GM10847 (cell line): ENCODE results near the gene CLEC2B.

Experiments
- POLR2A ChIP-seq: IDR thresholded peaks from 2 replicates; pipeline ENCODE4 v1.6.1; 2011; ENCODE audit not compliant: insufficient read length; ENCODE audit errors: extremely low read depth

The CLEC2B gene

DNA sequence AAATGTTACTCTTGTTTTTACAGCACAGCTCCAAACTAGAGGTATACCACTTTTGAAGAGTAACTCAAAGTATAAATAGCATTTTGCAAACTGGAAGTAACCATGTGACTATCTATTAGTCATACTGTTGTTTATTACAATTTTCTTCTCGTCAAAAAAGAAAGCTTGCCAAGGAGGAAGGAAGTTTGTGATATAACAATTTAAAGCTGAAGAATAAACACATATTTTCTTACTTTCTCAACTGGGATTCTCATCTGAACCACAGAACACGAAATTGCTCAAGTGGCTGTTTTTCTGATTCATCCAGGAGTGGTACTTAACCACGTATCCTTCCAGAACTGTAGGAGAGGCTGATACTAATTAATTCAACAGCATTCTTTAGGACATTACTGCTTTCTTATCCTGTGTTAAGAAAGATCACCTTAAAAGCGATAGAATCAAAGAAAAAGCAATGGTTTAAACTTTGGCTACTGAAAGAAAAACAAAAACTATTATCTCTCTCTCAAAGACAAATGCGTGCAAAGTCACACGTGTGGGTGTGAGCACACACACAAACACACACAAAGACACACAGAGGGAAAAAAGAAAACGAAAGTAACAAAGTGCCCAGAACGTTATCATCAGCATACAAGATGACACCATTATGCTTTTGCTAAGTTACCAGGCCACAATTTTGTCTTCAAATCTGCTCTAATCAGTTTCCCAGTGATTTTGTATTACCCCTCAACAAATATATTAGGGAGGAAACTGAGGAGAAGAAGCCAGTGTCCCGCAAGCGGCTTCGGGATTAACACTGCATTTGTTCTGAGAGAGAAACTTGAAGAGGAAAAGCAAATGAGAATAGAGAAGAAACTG, at the start of gene CLEC2B:
CLEC2B (minus strand) TSS at position 48 of the 855 bp plus-strand sequence.
- no peak for TF ChIP-seq POLR2A

DNA sequence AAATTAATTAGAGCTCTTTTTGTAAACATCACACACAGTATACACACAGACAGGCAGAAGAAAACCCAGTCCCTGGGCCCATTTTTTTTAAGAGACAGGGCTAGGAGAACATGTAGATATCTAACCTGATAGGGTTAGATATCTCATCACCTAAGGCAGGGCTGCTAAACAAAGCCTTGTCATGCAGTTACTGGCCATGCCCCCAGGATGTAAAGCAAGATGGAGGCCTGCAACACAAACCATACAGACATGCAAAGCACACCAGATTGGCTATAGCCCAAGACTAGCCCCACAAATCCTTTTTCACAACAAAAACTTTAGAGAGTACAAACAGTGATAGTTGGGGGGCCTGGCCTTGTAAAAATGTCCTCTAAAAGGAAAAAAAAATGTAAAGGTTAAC, 42.6 kb upstream of the CLEC2B start:
- no peak for TF ChIP-seq POLR2A

DNA sequence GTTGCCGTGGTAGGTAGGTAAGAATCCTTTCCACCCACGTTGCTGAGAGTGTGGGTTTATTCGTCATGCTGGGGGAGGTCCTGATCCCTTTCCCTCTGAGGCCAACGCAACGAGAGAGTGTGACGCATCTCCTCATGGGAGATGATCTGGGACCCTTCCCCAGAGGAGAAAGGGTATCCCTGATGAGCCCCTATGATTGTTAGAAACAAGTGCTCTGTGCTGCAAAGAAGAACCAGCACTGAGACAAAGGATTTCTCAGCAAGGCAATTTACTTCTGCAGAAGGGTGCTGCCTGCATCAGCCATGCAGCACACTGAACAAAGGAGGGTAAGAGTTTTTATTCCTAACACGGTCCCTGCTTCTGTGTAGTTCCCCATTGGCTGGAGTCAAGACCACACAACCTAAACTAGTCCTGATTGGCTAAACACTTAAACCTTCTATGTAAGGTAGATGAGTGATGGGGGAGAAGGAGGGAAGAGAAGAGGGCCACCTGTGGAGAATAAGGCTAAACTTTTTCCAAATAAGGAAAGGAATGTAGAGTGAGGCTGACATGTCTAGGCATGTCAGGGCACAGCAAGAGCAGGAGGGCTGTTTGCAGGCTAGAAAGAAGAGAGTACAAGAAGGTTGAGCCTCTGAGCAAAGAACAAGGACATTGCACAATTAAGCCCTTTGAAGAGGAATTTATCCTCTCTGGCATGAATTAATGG, 41.7 kb upstream of the CLEC2B start:
- no peak for TF ChIP-seq POLR2A

DNA sequence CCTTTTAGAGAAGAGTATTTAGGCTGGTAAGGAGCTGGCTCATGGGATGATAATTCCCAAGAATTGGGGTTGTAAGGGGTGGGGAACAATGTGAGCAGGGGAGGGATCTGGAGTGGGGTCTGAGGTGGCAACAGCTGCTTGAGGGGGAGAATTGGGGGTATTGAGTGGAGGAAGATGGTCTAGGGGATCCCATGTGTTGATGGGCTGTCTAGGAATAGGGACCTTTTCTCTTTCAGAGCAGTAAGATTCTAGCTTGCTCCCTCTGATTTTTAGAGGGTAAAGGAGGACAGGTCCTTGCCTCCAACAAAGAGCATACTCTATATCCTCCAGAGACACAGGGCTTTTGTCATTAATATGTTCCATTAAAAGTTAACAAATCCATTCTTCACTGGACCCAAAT, 40.6 kb upstream of the CLEC2B start:
- no peak for TF ChIP-seq POLR2A

DNA sequence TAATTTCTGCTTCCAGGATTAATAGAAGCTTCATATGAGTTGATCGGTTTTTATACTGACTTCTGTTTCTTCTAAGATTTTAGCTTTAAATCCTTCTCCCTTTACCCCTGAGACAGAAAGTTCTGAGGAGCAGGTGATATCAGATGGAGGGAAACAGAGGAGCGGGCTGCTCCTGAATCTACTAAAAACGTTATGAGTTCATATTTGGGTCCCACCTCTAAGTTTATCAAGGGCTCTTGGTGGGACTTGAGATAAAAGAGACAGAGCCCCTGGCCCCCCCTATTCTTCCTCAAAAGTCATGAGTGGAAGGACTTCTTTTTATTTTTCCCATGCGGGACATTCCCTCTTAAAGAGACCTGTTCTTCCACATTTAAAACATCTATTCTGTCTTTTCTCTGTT, 39.2 kb upstream of the CLEC2B start:
- no peak for TF ChIP-seq POLR2A

DNA sequence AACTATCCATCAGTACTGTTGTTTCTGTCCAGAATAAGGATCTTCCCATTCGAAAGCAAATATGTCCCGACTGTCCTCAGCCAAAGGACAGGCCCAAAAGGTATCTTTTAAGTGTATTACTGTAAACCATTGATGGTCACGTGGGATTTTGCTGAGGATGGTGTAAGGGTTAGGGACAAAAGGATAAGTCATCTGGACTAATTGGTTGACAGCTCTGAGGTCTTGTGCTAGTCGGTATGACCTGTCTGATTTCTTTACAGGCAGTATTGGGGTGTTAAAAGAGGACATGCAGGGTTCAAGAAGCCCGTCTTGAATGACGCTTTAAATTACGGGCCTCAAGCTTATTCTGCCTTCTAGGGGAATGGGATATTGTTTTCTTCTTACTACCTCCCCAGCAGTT, 38.6 kb upstream of the CLEC2B start:
- TF ChIP-seq POLR2A = no peak

DNA sequence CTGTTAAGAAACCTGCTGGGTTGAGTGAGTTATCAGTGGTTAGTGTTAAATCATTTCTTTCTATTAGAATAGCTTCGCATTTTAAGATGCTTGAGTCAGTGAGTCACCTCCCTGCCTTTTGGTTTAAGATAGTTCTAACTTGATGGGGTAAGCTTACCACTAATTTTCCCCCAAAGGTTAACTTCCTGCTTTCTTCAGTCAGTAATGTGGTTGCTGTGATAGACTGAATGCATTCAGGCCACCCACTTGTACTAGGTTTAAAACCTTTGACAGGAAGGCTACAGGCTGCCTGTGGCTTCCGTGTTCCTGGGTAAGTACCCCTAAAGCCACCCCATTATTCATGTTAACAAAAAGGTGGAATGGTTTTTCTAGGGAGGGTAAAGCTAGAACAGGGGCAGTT, 37.7 kb upstream of the CLEC2B start:
- TF ChIP-seq POLR2A = no peak

DNA sequence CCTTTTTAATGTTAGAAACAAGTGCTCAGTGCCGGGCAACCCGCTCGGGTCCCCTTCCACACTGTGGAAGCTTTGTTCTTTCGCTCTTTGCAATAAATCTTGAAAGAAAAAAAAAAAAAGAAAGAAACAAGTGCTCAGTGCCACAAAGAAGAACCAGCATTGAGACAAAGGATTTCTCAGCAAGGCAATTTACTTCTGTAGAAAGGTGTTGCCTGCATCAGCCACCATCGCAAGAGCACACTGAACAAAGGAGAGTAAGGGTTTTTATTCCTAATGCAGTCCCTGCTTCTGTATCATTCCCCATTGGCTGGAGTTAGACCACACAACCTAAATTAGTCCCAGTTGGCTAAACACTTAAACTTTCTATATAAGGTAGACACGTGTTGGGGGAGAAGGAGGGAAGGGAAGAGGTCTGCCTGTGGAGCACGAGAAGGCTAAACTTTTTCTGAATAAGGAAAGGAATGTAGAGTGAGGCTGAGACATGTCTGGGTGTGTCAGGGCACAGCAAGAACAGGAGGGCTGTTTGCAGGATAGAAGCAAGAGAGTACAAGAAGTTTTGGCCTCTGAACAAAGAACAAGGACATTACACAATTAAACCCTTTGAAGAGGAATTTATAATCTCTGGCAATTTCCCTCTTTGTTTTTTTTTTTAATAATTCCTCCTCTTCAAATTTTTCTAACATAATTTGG, 33.5 kb upstream of the CLEC2B start:
- TF ChIP-seq POLR2A = no peak

DNA sequence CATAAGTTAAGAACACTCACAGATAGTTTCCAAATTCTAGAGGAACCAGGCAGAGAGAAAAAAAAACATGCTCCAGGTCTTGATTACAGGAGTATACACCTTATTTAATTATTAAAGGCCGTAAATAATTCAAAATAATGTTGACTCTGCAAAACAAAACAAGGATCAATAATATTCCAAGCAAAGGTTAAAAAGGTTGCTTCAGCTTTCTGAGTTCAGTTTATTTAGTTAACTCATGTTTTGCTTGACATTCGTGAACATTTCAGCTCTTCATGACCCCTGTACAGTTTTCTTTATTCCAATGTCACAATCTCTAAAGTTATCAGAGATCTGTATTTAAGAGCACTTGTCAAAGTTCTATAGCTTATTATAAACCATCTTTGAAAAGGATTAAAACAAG, 31.8 kb upstream of the CLEC2B start:
- no peak for TF ChIP-seq POLR2A

DNA sequence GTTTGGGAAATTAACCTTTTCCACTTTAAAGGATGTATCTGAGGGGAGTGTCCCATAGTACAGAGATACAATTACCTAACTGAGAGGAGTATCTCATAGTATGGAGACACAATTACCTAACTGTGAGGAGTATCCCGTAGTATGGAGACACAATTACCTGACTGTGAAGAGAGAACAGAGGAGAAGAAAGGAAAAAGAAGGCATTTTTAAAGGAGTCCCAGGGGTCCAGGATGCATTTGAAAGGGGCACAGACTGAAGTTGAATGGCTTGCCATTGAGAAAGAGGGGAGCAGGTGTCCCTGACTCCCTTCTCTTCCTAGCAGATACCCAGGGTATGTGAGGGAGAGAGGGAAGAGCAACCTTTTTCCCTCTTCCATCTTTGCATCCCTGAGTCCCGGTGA, 30.1 kb upstream of the CLEC2B start:
- TF ChIP-seq POLR2A = no peak

DNA sequence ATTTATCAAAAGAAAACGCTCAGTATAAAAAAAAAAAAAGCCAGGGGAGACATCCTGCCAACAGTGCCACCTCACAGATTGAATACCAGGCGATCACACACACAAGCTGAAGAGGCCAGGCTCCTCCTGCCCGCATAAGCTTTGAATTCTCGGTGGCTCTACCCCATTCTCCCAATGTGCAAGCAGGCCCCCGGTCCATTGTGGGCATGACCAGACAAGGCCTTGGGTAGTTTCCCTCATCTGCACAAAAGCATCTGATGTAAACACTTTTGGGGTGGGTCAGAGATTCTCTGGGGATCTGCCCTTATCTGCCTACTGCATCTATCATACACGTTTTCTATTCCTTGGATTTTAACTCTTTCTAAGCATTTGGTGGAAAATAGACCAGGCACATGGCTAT, 28.4 kb upstream of the CLEC2B start:
- TF ChIP-seq POLR2A = no peak

DNA sequence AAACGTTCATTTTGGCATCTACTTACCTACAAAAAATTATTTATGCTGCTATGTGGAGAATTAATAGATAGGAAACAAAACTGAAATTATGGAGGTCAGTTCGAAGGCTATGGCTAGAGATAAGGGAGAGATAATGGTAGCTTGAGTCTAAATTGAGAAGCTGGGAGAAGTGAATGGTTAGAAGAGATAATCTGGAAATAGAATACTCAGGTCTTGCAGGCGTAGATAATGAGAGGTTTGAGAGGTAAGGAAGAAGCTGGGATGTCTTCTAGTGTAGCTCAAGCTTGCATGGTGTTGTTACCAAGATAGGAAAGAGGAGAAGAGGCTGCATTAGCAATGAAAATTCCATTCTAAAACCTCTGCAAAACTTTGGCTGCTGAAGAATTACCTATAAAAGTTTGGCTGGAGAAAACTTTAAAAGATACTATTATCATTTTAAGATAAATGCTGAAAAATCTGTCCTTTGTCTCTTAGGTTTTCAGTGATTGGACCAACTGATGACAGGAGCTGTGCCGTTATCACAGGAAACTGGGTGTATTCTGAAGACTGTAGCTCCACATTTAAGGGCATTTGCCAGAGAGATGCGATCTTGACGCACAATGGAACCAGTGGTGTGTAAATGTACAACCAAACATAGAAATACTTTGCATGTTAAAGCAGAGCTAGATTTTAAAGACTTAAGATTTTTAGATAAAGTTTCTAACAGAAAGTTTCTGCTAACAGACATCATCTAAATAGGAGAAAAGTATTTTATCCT, 26.2 kb upstream of the CLEC2B start:
- no peak for TF ChIP-seq POLR2A

DNA sequence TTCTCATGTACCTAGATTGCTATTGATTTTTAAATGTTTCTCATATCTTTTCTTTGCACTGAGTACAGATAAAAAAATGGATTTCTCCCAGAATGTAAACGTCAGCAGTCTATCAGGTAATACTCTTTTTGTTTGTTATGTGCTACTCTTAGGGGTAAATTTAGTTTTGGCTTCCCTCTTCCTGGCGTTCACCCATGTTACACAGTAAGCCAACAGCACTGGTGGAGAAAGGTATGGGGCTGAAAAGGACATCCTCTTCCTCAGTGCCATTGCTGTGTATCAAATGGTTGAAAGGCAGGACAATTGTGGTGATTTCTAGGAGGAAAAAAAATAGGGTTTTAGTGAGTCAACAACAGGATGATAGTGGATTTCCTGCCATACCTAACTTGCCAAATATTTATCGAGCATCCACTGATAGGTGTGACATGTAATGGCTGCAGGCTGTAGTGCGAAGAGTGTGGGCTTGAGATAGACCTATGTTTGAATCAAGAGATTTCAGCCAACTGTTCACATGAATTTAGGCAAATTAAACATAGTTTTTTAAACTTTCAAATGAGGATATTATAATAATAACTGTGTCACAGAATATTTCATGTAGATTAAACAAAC, 19.6 kb upstream of the CLEC2B start:
- TF ChIP-seq POLR2A = no peak

DNA sequence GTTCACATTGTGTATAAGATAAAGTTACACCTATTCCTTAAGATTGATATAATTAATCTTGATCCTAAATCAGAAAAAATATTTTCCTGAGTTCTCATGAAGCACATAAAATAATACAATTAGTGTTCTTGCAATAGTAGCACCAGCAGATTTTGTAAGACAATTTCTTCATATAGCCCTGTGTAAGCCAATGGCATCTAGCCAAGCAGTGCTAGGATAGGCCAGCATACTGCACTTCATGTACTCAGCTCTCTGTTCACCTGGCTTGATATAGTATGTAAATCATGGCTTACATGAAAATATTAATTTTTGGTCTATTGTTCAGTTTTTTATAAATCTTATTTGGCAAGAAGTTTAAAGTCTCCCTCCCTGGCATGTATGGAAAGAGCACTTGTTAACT, 14.0 kb upstream of the CLEC2B start:
- TF ChIP-seq POLR2A = no peak

DNA sequence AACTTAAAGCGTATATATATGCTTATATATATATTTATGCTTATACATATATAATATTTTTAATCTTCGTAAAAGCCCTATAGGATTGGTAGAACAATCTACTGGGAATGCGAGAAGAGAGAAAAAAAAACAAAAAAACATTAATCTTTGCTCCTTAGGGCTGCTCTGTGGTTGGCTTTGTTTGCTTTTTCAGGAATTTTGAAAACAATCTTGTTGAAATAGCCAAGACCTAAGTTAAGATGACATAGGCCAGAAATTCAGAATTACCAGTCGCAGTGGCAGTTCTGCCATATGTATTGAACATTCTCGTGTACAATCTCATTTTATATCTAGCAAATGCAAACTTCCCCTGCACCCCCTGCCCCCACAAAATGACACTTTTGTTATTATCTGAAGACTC, 12.8 kb upstream of the CLEC2B start:
- no peak for TF ChIP-seq POLR2A
